Activated CD4-positive, alpha-beta T cell treated with anti-CD3 and anti-CD28 coated beads, Interleukin-2, Interleukin-4, amounts not matched to agents 100 ng/mL and 50 ng/mL, durations not matched to agents 16 hours and 8 hours (primary cell): Measurements from ENCODE around the gene SV2B.

Source experiments
- DNase-seq: peaks from one replicate; pipeline ENCODE4 v3.0.0-alpha.2; 2020; ENCODE audit warnings: low spot score

The SV2B gene

GRCh38 chr15:91193378-91193720 is 93.3 kb downstream of the SV2B start:
- DNase-seq = no peak

GRCh38 chr15:91196127-91196526 is 96.1 kb downstream of the SV2B start:
- no peak for DNase-seq

- DNase-seq = no peak
Measured at GRCh38 chr15:91196768-91197167, 96.7 kb downstream of the SV2B start.

GRCh38 chr15:91199511-91199910 is 99.5 kb downstream of the SV2B start:
- DNase-seq = no peak

GRCh38 chr15:91200101-91200754 is 100.2 kb downstream of the SV2B start:
- DNase-seq = no peak

- no peak for DNase-seq
Measured at GRCh38 chr15:91202510-91203102, 102.5 kb downstream of the SV2B start.

- DNase-seq = no peak
Measured at GRCh38 chr15:91203619-91204203, 103.7 kb downstream of the SV2B start.

GRCh38 chr15:91208371-91208770 is 108.3 kb downstream of the SV2B start:
- no peak for DNase-seq

- no peak for DNase-seq
Measured at GRCh38 chr15:91209318-91209717, 109.3 kb downstream of the SV2B start.

- no peak for DNase-seq
Measured at GRCh38 chr15:91209726-91210125, 109.7 kb downstream of the SV2B start.

- DNase-seq = no peak
Measured at GRCh38 chr15:91214675-91215590, 114.9 kb downstream of the SV2B start.

GRCh38 chr15:91216000-91216399 is 115.9 kb downstream of the SV2B start:
- no peak for DNase-seq

GRCh38 chr15:91219206-91219605 is 119.1 kb downstream of the SV2B start:
- DNase-seq = no peak

GRCh38 chr15:91222052-91222451 is 122.0 kb downstream of the SV2B start:
- no peak for DNase-seq

- DNase-seq = no peak
Measured at GRCh38 chr15:91223863-91224262, 123.8 kb downstream of the SV2B start.

GRCh38 chr15:91224755-91225380 is 124.8 kb downstream of the SV2B start:
- no peak for DNase-seq

- no peak for DNase-seq
Measured at GRCh38 chr15:91225741-91226140, 125.7 kb downstream of the SV2B start.

- DNase-seq = no peak
Measured at GRCh38 chr15:91227117-91227516, 127.1 kb downstream of the SV2B start.

- DNase-seq = no peak
Measured at GRCh38 chr15:91227766-91228165, 127.7 kb downstream of the SV2B start.

- no peak for DNase-seq
Measured at GRCh38 chr15:91228383-91228782, 128.3 kb downstream of the SV2B start.

GRCh38 chr15:91228890-91229289 is 128.8 kb downstream of the SV2B start:
- DNase-seq = no peak

GRCh38 chr15:91231703-91232102 is 131.6 kb downstream of the SV2B start:
- no peak for DNase-seq
